Forelimb muscle (tissue), 1 donor: ENCODE results near the gene TBCE. TPM values are rescaled to one million over a fixed set of nuclear protein-coding genes. Genes with fewer than 3 reads are reported as not detected.
"Not testable (repeated sequence)": the region's sequence is repeated elsewhere in the genome, so short reads cannot be mapped to it uniquely, and the experiment has no call there.

Experiments used
- DNase-seq: peaks from one replicate; pipeline ENCODE4 v3.0.0-alpha.2; 2013; ENCODE audit warnings: low read depth
- polyA plus RNA-seq: library from polyadenylated mRNA; unstranded; fragments of 120-200 nt; gene quantifications from one replicate; pipeline ENCODE4 v1.2.1, GENCODE V29; 2013; ENCODE audit not compliant: insufficient read length

Gene TBCE
- polyA plus RNA-seq, 1 donor: 47.4 TPM

DNA sequence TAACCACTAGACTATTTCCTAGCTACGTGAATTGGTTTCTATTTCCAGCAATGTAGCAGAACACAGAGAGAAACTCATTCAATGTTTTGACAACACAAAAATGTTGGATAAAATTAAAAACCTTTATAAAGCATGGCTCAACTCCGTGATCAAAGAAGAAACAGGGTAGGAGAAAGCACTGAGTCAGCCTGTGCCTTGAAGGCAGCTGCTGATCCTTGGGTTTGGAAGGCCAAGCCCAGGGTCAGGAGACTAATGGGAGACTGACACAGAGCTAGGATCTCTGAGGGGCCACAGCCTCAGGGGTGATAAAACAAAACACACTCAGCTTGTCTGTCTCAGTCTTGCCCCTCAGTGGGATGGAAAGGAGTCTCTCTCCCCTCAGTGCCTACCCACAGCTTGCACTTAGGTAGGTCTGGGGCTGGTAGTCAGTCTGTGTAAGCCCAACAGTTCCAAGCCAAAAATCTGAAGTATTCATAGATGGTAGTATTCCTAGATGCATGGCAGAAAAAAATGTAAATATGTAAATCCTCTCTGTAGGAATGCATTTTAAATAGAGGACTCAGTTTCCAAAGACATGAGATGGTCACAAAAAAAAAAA lies 83.8 kb downstream of the TBCE start:
- DNase-seq: no peak

DNA sequence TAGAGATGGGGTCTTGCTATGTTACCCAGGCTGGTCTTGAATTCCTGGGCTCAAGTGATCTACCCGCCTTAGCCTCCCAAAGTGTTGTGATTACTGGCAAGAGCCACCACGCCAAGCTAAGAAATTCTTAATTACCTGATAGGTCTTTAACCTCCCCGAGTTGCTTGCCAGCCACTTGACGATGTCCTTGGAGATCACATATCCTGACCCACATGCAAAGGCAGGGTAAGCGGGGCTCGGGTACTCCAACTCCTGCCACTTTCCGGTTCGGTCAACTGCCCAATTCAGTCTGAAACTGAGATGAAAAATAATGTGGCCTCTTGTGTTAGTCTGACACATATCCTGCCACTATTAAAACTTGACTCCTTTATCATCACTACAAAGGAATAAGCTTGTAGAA lies 86.8 kb downstream of the TBCE start:
- DNase-seq: no peak

DNA sequence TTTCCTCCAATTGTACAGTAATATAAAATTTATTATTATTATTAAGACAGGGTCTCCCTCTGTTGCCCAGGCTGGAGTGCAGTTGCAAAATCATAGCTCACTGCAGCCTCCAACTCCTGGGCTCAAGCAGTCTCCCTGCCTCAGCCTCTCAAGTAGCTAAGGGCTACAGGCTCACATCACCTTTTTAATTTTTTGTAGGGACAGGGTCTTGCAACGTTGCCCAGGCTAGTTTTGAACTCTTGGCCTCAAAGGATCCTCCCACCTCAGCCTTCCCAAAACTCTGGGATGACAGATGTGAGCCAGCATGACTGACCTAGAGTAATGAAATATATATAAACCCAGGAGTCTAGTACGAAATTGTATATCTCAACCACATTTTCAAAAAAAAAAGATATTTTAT lies 87.9 kb downstream of the TBCE start:
- no peak for DNase-seq

DNA sequence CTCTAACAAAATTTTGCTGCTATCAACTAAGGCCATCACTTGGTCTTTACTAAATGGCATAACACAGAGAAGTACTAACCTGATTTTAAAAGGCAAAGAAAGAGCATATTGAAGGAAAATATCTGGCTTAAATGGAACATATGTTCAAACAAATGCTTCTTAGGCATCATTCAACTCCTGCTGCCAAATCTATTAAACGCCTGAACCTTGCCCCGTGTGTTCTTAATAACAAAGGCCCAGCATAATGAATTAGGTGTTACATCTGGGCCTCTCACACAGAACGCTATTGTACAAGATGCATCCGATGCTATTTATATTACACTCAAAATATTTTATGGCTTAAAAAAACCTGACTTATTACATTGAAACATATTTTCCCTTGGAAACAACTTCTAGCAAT lies 88.6 kb downstream of the TBCE start:
- DNase-seq: no peak

DNA sequence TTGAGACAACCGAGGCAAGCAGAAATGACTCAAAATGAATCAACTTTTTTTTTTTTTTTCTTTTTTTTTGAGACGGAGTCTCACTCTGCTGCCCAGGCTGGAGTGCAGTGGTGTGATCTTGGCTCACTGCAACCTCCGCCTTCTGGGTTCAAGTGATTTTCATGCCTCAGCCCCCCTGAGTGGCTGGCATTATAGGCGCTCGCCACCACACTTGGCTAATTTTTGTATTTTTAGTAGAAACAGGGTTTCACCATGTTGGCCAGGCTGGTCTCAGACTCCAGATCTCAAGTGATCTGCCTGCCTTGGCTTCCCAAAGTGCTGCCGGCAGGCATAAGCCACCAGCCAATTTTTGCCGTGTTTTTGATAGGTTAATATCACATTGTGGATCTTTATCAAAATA lies 90.6 kb downstream of the TBCE start:
- not testable (repeated sequence) for DNase-seq

DNA sequence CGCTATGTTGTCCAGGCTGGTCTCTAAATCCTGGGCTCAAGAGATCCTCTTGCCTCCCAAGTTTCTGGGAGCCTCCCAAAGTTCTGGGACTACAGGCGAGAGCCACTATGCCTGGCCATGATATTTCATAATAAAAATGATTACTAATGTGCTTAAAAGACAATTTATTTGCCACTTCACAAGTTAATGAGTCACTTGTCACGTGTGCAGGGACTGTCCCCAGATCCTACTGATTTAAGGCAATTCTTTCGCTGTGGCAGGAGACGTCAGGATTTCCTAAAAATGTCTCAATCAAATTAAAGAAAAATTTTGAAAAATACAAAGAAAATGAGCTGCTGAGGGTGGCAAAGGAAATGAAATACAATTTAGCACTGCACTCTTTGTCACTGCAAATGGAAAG lies 93.5 kb downstream of the TBCE start:
- DNase-seq: no peak

DNA sequence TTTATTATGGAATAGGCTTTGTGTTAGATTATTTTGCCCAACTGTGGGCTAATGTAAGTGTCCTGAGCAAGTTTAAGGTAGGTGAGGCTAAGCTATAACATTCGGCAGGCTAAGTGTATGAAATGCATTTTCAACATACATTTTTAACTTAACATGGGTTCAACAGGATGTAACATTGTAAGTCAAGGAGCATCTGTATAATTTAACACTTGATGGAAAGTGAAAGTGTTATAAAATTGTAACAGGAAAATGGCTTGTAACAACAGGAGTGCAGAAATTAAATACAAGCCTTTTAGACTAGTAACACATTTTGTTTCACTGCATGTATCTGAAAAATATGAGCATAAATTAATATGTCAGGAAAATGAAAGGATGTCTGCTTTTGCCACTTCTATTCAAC lies 94.7 kb downstream of the TBCE start:
- no peak for DNase-seq

DNA sequence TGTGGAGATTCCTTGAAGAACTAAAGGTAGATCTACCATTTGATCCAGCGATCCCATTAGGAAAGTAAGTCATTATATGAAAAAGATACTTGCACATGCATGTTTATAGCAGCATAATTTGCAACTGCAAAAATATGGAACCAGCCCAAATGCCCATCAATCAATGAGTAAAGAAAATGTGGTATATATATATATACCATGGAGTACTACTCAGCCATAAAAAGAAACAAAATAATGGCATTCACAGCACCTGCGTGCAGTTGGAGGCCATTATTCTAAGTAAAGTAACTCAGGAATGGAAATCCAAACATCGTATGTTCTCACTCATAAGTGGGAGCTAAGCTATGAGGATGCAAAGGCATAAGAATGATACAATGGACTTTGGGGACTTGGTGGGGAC lies 95.6 kb downstream of the TBCE start:
- DNase-seq: not testable (repeated sequence)

DNA sequence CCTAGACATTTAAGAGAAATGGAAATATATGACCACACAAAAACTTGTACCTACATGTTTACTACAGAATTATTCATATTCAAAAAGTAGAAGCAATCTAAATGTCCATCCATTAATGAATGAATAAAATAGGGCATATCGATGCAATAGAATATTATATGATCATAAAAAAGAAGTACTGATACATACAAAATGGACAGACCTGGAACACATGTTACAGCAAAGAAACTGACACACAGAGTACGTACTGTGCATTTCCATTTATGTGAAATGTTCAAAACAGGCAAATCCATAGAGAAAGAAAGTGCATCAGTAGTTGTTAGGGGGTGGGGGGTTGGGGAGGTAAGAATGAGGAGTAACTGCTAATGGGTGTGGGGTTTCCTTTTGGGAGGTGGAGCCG lies 97.8 kb downstream of the TBCE start:
- DNase-seq: no peak

DNA sequence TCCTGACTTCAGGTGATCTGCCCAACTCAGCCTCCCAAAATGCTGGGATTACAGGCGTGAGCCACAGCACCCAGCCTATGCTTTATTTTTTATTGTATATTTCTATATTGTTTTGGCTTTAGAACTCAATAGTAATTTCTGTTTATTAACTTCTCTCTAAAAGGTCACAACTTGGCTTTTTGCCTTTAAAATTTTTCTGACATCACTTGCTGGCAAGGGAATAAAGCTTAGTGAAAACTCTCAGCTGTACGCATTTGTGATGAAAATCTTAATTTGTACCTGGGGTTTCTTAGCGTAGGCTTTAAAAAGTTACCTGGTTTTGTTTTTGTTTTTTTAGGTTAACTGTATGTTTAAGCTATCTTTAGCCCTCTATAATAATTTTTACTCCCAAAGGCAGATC lies 100.8 kb downstream of the TBCE start:
- DNase-seq: no peak

DNA sequence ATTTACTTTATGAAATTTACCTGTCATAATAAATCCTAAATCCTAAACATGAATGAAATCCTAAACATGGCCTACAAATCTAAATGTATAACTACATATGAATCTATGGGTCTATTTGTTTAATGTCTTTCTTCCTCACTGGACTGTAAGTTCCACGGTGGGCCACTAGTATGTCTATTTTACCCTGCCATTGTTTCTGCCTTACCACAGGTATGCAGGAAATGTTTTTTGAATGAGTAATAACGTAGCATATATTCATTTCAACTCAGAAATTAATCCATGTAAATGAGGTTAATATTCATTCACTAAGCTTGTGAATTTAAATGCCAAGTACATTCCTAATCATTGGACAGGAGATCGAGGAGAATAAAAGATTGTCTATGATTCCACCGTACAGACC lies 101.7 kb downstream of the TBCE start:
- no peak for DNase-seq

DNA sequence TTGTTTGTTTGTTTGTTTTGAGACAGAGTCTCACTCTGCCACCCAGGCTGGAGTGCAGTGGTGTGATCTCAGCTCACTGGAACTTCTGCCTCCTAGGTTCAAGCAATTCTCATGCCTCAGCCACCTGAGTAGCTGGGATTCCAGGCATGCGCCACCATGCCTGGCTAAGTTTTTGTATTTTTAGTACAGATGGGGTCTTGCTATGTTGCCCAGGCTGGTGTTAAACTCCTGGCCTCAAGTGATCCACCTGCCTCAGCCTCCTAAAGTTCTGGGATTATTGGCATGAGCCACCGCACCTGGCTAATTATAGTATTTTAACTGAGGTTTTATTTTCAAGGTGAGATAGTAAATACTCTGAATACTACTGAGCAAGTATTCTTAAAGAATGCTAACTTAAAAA lies 102.7 kb downstream of the TBCE start:
- not testable (repeated sequence) for DNase-seq

DNA sequence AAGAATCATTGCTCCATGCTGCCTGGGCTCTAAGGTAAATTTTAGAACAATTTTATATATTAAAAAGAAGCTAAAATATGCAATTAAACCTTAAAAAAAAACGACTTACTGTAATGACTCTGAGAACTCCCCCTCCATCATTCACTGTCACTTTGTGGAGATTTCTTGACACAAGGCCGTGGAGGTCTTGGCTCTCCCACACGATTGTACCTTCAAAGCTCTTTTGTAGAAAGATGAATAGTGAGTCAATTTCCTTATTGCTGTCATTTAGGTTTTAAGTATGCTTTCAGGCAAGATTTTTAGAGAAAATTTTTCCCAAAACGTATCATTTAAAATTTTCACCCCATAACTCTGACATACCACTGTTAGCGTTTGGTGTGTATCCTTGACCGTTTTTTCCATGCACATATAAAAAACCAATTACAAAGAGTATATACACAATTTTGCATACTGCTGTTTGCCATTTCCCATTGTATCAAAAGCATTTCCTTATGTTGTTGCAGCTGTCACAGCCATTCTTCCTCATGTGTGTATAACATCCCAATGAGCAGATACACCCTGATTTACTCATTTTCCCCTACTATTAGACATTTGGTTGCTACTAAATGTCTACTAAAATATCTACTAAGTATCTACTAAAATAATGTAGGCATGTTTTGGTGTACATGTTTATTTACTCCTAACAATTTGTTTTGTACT lies 103.7 kb downstream of the TBCE start:
- no peak for DNase-seq

DNA sequence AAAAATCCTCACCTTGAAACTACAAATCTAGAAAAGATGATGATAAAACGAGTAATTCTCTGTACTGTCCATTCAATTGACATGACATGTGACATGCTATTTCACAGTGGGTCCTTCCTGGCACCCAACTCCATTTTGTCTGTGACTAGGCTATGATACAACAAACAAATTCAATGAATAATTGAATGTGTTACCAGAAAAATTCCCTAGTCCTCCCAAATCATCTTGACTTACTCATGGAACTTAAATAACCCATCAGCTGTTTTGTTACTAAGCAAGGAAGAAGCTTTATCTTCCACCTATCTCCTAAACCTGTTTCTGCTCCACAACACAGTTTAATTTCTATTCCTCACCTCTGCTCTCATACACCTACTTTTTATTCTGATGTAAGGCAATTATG lies 106.6 kb downstream of the TBCE start:
- DNase-seq: no peak

DNA sequence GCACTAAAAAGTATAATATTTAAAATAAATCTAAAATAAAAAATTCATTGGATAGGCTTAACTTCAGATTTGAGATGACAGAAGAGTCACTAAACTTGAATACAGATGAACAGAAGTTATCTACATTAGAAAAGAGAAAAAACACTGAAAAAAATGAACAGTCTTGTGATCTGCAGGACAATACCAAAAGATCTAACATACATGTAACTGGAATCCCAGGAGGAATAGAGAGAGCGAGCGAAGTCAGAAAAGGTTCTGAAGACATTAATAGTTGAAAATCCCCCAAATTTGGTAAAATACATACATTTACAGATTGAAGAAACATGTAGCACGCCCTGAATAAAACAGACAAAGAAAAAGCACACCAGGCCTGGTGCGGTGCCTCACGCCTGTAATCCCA lies 115.9 kb downstream of the TBCE start:
- no peak for DNase-seq

DNA sequence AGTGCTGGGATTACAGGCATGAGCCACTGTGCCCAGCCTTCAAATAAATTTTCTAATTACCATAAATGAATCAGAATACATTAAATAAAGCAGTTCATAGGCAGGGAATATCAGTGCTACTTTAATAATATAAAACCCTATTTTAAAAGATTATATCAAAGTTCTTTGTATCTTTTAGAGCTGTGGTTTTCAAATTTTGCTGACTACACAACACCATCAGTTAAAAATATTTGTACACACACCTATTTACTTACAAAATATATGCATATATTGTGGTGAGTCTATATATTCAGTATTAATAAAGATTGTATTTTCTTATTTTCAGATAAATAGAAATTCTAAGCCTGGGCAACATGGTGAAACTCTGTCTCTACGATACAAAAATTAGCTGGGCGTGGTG lies 118.3 kb downstream of the TBCE start:
- no peak for DNase-seq

DNA sequence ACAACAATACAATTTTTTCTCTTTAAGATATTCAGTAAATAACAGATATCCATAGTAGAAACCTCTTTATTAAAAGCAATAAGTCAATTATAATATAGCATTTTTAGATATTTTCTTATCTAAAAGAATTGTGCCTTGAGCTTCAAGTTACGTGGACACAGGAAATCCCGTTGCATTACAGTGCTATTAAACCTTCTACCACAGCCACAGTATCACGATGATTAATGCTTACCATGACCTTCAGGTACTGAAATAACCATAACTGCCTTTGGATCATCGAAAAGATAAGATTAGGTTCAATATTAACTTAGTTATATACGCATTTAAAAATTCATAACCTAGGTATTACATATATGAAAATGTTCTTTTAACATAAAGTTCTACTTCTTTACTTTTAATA lies 119.1 kb downstream of the TBCE start:
- DNase-seq: no peak

DNA sequence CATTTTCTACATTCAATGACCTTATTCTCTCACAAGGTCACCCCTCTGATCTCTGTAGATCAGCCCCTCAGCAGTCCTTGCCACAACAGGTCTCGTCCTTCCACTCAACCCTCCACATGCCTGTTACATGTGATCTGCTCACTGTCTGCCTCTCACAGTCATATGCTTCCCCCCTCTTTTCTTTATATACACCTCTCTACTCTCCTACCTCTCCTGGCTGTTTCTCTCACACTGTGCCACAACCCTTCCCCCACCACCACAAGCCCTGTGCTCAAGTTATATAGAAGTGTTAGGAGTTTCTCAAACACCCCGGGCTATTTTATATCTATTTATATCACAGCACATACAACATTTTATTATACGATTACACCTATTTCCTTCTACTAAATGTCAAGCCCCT lies 124.4 kb downstream of the TBCE start:
- DNase-seq: no peak

DNA sequence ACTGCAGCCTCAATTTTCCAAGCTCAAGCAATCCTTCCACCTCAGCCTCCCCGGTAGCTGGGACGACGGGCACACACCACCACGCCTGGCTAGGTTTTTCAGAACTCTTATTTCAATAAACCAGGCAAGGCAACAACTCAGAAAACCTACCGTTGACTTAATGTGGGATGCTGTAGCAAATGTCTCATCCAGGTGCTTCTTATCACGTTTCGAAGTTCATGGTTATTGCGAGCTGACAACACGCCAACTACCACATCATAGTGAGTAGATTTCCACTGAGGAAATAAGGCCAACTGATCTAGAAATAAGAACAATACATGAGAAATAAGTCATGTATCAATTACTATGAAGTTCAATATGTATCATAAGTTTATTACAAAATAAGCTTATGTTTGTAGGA lies 127.3 kb downstream of the TBCE start:
- no peak for DNase-seq

DNA sequence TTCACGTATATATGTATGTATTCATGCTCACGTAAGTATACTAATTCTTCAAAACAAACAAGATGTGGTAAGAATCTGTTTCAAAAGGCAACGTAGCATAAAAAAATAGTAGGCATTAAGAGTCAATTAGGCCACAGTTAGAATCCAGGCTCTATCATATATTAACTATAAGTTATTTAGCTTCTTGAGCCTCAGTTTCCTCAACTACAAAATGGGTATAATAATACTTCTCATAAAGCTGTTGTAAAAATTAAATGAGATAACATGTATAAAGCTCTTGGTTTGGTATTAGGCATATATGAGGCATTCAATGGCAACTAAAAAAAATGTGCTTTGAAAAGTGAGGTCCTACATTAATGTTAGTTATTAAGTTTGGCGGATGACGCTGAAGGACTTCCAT lies 127.8 kb downstream of the TBCE start:
- no peak for DNase-seq

DNA sequence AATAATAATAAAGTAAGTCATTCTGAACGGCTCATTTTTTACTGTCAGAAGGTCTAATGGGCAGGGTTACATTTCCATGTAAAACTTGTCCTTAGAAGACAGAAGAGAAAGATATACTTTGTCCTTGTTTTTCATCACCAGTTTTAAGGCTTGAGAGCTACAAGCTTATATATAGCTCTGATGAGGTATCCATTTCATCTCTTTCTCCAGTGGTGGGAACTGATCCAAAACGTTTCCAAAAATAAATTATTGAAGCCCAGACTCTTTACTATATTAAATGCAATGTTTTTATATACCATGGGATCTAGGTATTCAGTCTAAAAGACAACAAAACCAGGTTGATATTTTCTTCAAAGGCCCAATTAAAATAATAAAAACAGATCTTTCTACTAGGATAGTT lies 128.3 kb downstream of the TBCE start:
- DNase-seq: no peak

DNA sequence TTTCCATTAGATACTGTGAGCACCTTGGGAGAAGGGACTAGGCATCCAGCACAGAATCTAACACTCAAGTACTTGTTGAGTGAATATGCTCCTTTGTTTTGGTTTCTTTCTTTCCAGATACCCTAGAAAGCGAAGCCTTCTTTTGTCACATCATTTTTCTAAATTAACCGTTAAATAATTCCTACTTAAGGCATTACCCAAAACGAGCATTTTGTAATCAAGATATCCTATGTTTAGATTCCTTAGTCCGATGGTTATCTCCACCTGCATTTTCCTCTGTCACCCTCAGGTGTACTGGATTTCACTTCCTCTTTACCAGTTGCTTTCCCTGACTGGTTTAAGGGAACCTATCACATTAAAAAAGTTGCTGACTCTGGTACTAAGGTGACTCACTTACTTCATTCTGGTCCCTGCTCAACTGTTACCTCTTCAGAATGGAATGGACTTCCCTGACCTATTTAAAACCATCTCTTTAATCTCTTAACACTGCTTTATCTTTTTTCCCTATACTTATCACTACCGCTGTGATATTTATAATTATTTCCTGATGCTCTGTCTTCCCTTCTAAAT lies 133.8 kb downstream of the TBCE start:
- DNase-seq: no peak
